Measurements from ENCODE around the gene CCR5AS.
"Not testable (repeated sequence)": the region's sequence is repeated elsewhere in the genome, so short reads cannot be mapped to it uniquely, and the experiment has no call there.

Gene CCR5AS

GRCh38 chr3:46353090-46353489, 53.8 kb downstream of the CCR5AS start:
- no peak for DNase-seq

GRCh38 chr3:46351646-46352045, 55.2 kb downstream of the CCR5AS start:
- no peak for DNase-seq

- no peak for DNase-seq
These were observed 56.7 kb downstream of the CCR5AS start for GRCh38 chr3:46350262-46350565.

GRCh38 chr3:46349484-46350261, 57.2 kb downstream of the CCR5AS start:
- DNase-seq: no peak

GRCh38 chr3:46348823-46349482, 57.9 kb downstream of the CCR5AS start:
- DNase-seq: no peak

GRCh38 chr3:46344476-46344875, 62.4 kb downstream of the CCR5AS start:
- DNase-seq: no peak

GRCh38 chr3:46338840-46339239, 68.0 kb downstream of the CCR5AS start:
- no peak for DNase-seq

GRCh38 chr3:46337911-46338310, 69.0 kb downstream of the CCR5AS start:
- no peak for DNase-seq

GRCh38 chr3:46335541-46335940, 71.3 kb downstream of the CCR5AS start:
- DNase-seq: no peak

GRCh38 chr3:46334741-46335478, 72.0 kb downstream of the CCR5AS start:
- DNase-seq: no peak

- not testable (repeated sequence) for DNase-seq
These were observed 76.2 kb downstream of the CCR5AS start for GRCh38 chr3:46330676-46331075.

GRCh38 chr3:46325645-46326300, 81.1 kb downstream of the CCR5AS start:
- DNase-seq: no peak

GRCh38 chr3:46324036-46324435, 82.8 kb downstream of the CCR5AS start:
- DNase-seq: no peak

GRCh38 chr3:46321461-46322104, 85.3 kb downstream of the CCR5AS start:
- DNase-seq: no peak

- DNase-seq: no peak
These were observed 88.5 kb downstream of the CCR5AS start for GRCh38 chr3:46318207-46318927.

GRCh38 chr3:46316206-46316605, 90.7 kb downstream of the CCR5AS start:
- no peak for DNase-seq

GRCh38 chr3:46314517-46314916, 92.3 kb downstream of the CCR5AS start:
- no peak for DNase-seq

All from NCI-H510A (cell line).